Sigmoid colon (tissue), 4 donors: ENCODE measurements around the gene CNTNAP5.

Experiments
- POLR2A ChIP-seq, 2 donors: fragments of 450-650 bp; IDR thresholded peaks; one replicate each; pipeline ENCODE4 v1.6.1; 2016; ENCODE audit warnings: antibody characterized with exemption in 2 of 2, mild to moderate bottlenecking in 2 of 2, moderate library complexity in 2 of 2
- POLR2AphosphoS5 ChIP-seq, 4 donors: sonication (generic); formaldehyde crosslinking; IDR thresholded peaks; one replicate each; pipeline ENCODE4 v1.6.1; 2017; ENCODE audit warnings: antibody characterized with exemption in 4 of 4
- TF ChIP-seq, protein P1 (sequence below), 4 experiments: fragments of 450-650 bp in 3 of 4; fragments of 200-600 bp in 1 of 4; IDR thresholded peaks; one replicate each; pipeline ENCODE4 v1.5.1; 2016 to 2019; ENCODE audit warnings: antibody characterized with exemption in 4 of 4, mild to moderate bottlenecking in 3 of 4, moderate library complexity in 2 of 4

DNA sequence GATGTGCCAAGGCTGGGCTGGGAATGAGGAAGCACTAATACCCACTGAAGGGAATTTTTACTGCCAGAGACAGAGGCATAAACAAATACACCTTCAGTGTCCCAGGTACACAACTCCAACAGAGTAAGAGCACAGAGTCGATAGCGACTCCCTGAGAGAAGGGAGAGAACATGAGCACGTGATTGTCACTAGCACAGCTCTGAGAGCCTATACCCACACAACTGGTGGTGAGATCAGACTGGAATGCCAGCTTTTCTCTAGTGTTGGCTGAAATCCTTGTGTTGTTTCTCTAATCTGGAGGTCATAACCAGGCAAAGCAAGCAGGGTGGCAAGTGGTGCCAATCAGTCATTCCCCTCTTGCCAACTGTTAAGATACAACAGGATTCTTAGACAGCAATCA lies 377.2 kb downstream of the CNTNAP5 start:
- TF ChIP-seq, protein P1, sequence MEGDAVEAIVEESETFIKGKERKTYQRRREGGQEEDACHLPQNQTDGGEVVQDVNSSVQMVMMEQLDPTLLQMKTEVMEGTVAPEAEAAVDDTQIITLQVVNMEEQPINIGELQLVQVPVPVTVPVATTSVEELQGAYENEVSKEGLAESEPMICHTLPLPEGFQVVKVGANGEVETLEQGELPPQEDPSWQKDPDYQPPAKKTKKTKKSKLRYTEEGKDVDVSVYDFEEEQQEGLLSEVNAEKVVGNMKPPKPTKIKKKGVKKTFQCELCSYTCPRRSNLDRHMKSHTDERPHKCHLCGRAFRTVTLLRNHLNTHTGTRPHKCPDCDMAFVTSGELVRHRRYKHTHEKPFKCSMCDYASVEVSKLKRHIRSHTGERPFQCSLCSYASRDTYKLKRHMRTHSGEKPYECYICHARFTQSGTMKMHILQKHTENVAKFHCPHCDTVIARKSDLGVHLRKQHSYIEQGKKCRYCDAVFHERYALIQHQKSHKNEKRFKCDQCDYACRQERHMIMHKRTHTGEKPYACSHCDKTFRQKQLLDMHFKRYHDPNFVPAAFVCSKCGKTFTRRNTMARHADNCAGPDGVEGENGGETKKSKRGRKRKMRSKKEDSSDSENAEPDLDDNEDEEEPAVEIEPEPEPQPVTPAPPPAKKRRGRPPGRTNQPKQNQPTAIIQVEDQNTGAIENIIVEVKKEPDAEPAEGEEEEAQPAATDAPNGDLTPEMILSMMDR (IDR thresholded peaks at IDR 0.05) = no peak
- TF ChIP-seq POLR2A (IDR thresholded peaks at IDR 0.05) (no peak), POLR2AphosphoS5 (IDR thresholded peaks at IDR 0.05) (no peak)
